DND-41 (cell line): ENCODE data around the gene PRSS12.

Experiments used
- ATAC-seq: fragments of 200-7000 bp; cut with Tn5 transposase; 3 replicates; pipeline ENCODE4 v1.9.1; 2021; ENCODE audit warnings: low read depth; ENCODE audit not compliant: insufficient read depth
- DNase-seq: peaks from one replicate; pipeline ENCODE4 v3.0.0-alpha.2; 2020
- H2AFZ ChIP-seq: 2 replicates; pipeline ENCODE4 v1.6.0; 2012; ENCODE audit warnings: low read depth, low read length
- H3K27ac ChIP-seq: 2 replicates; pipeline ENCODE4 v1.5.1; 2012; ENCODE audit warnings: low read length, inconsistent platforms
- H3K27me3 ChIP-seq: fragments of 200-600 bp; sonication (generic); 2 replicates; pipeline ENCODE4 v1.6.0; 2012; ENCODE audit warnings: low read length, mild to moderate bottlenecking, inconsistent platforms; ENCODE audit not compliant: insufficient read depth, poor library complexity
- H3K36me3 ChIP-seq: 2 replicates; pipeline ENCODE4 v1.5.1; 2012; ENCODE audit warnings: low read length, inconsistent platforms; ENCODE audit not compliant: insufficient read depth
- H3K4me1 ChIP-seq: 2 replicates; pipeline ENCODE4 v1.5.1; 2012; ENCODE audit warnings: mild to moderate bottlenecking, low read length; ENCODE audit not compliant: insufficient read depth
- H3K4me2 ChIP-seq: 2 replicates; pipeline ENCODE4 v1.6.0; 2012; ENCODE audit warnings: mild to moderate bottlenecking, moderate library complexity, low read length, inconsistent platforms; ENCODE audit not compliant: insufficient read depth
- H3K4me3 ChIP-seq, 2 experiments: fragments of 200-600 bp in 1 of 2; shearing (Covaris generic) in 1 of 2; 2 replicates each; pipeline ENCODE4 v1.5.1; 2012 to 2016; ENCODE audit warnings: inconsistent platforms in 2 of 2, low read length in 2 of 2, mild to moderate bottlenecking in 2 of 2, low read depth in 1 of 2, moderate library complexity in 1 of 2
- H3K79me2 ChIP-seq: 2 replicates; pipeline ENCODE4 v1.6.0; 2012; ENCODE audit warnings: low read length, inconsistent platforms; ENCODE audit not compliant: insufficient read depth
- H3K9ac ChIP-seq: 2 replicates; pipeline ENCODE4 v1.6.0; 2012; ENCODE audit warnings: low read depth, mild to moderate bottlenecking, inconsistent platforms, low read length, moderate library complexity
- H3K9me3 ChIP-seq: 2 replicates; pipeline ENCODE4 v1.5.1; 2012; ENCODE audit warnings: low read length, moderate library complexity, mild to moderate bottlenecking, inconsistent platforms; ENCODE audit not compliant: insufficient read depth, severe bottlenecking
- H4K20me1 ChIP-seq: 2 replicates; pipeline ENCODE4 v1.6.0; 2012; ENCODE audit warnings: low read length; ENCODE audit not compliant: insufficient read depth
- CTCF ChIP-seq: IDR thresholded peaks from 2 replicates; pipeline ENCODE4 v1.5.1; 2012; ENCODE audit warnings: borderline replicate concordance, low read length, moderate library complexity, mild to moderate bottlenecking; ENCODE audit not compliant: poor library complexity, severe bottlenecking; ENCODE audit errors: extremely low read depth
- EZH2 ChIP-seq: IDR thresholded peaks from 3 replicates; pipeline ENCODE4 v1.6.1; 2012; ENCODE audit warnings: borderline replicate concordance, low read depth, mild to moderate bottlenecking, moderate library complexity, low read length, inconsistent platforms; ENCODE audit not compliant: severe bottlenecking

PRSS12 gene

DNA sequence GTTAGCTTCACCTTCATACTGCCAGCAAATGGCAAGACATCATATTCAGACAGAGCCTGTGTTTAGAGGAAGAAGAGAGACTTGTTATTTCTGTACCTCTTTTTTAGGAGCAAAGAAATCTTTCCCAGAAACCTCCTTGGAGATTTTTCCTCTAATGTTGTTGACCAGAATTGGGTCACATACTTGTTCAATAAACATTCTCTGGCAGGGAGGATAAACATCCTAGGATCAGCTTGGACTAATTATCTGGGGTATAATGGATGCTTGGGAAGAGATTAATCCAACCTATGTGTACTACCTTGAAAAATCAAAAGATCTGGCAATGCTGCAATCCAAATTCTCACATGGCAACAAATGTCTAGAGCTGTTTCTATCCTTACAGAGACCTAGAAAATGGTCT is 8.4 kb upstream of the PRSS12 start:
- ATAC-seq, result no peak
- Histone ChIP-seq H3K4me3 (no peak overlapping the region), H3K27ac (no peak overlapping the region), H3K79me2 (no peaks in the 10 kb centered on the region), H3K4me2 (no peak overlapping the region), H2AFZ (no peak overlapping the region), H3K9ac (no peak overlapping the region), H3K4me1 (no peaks in the 10 kb centered on the region), H4K20me1 (no peaks in the 10 kb centered on the region), H3K9me3 (no peaks in the 10 kb centered on the region), H3K27me3 (peaks cover 5% of the 10 kb centered on the region), H3K36me3 (no peaks in the 10 kb centered on the region)
- TF ChIP-seq CTCF (no peak), EZH2 (no peak)
- DNase-seq, result no peak

DNA sequence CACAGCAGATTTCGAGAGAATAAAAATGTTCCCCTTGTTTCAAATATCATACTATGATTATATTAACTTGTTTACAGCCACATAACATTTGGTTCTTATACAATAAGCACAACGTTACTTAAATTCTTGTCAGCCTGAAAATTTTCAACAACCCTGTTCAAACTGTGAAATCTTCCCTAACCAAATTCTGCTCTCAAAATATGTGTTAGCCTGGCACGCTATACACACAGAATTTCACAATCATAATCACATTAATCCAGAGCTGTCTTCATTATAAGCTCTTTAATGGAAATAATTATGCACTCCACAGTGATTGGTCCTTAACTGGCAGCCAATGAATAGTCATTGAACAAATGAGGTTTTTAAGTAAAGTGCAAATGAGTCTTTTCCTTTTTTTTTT is 7.3 kb upstream of the PRSS12 start:
- H3K4me2 ChIP-seq, result no peak overlapping the region
- H4K20me1 ChIP-seq, result no peaks in the 10 kb centered on the region
- ATAC-seq, result no peak
- H3K27me3 ChIP-seq, result peaks cover 5% of the 10 kb centered on the region
- H3K4me3 ChIP-seq, result no peak overlapping the region
- TF ChIP-seq EZH2 (no peak), CTCF (no peak)
- no peaks in the 10 kb centered on the region for H3K79me2 ChIP-seq
- H3K4me1 ChIP-seq, result no peaks in the 10 kb centered on the region
- H2AFZ ChIP-seq, result no peak overlapping the region
- H3K27ac ChIP-seq, result no peak overlapping the region
- no peak overlapping the region for H3K9ac ChIP-seq
- no peaks in the 10 kb centered on the region for H3K9me3 ChIP-seq
- no peaks in the 10 kb centered on the region for H3K36me3 ChIP-seq
- no peak for DNase-seq

GRCh38 chr4:118357601-118358000 is 4.8 kb upstream of the PRSS12 start:
- no peaks in the 10 kb centered on the region for H3K36me3 ChIP-seq
- no peak for DNase-seq
- H3K27ac ChIP-seq, result no peak overlapping the region
- ATAC-seq, result no peak
- no peak overlapping the region for H3K4me3 ChIP-seq
- no peak overlapping the region for H3K9ac ChIP-seq
- H3K4me1 ChIP-seq, result no peaks in the 10 kb centered on the region
- no peak overlapping the region for H2AFZ ChIP-seq
- TF ChIP-seq CTCF (no peak), EZH2 (no peak)
- H3K9me3 ChIP-seq, result no peaks in the 10 kb centered on the region
- H4K20me1 ChIP-seq, result no peaks in the 10 kb centered on the region
- no peaks in the 10 kb centered on the region for H3K79me2 ChIP-seq
- no peaks in the 10 kb centered on the region for H3K27me3 ChIP-seq
- H3K4me2 ChIP-seq, result no peak overlapping the region

DNA sequence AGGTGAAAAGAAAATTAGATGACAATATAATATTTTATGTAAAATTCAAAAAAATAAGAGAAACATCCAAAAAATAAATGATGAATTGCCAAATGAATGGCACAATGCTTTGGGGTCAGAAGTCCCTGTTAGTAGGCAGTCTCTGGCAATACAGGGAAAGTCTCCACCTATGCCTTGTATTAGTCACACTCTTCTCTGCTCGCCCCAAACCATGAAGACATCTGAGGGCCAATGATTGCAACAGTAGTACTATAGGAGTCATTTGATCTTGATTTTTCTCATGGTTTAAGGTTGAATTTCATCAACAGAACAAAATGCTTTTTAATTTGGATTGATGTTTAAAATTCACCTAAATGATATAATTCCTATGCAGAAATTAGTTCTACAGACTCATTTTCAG is 3.9 kb upstream of the PRSS12 start:
- Histone ChIP-seq H3K9ac (no peak overlapping the region), H4K20me1 (no peaks in the 10 kb centered on the region), H3K27ac (no peak overlapping the region), H3K4me2 (no peak overlapping the region), H3K9me3 (no peaks in the 10 kb centered on the region), H3K36me3 (no peaks in the 10 kb centered on the region), H3K4me3 (no peak overlapping the region), H2AFZ (no peak overlapping the region), H3K27me3 (no peaks in the 10 kb centered on the region), H3K79me2 (no peaks in the 10 kb centered on the region), H3K4me1 (no peaks in the 10 kb centered on the region)
- no peak for ATAC-seq
- no peak for DNase-seq
- no peak for TF ChIP-seq CTCF
- no peak for TF ChIP-seq EZH2
